GM11168 (cell line): Measurements from ENCODE around the gene RPGR.

Experiments
- in situ Hi-C: fragments of 300-500 bp; cut with MboI; formaldehyde crosslinking; loops from one replicate; pipeline ENCODE4 v1.12.0; 2022; ENCODE audit warnings: low sequenced_read_pairs; ENCODE audit not compliant: unreplicated experiment

Gene RPGR

GRCh38 chrX:38335382-38335781, 8.1 kb upstream of the RPGR start:
- in situ Hi-C loops = no loop called here

GRCh38 chrX:38332505-38332904, 5.2 kb upstream of the RPGR start:
- in situ Hi-C loops = no loop called here

DNA sequence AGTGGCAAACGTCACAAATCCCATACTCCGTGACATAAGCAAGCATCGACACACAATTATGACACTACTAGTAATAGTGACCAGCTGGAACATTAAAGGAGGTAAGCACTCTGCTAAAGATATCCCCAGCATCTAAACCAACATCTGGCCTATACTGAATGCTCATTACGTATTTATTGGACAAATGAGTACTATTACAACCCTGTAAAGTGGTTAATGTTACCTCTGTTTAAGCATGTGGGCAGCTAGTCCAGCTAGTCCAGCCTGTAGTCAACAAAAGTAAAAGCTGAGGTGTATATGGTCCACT, 419 bp upstream of the RPGR start:
- in situ Hi-C loops = no loop called here

- in situ Hi-C loops = no loop called here
Observed at GRCh38 chrX:38326086-38326485, 1.2 kb downstream of the RPGR start.

DNA sequence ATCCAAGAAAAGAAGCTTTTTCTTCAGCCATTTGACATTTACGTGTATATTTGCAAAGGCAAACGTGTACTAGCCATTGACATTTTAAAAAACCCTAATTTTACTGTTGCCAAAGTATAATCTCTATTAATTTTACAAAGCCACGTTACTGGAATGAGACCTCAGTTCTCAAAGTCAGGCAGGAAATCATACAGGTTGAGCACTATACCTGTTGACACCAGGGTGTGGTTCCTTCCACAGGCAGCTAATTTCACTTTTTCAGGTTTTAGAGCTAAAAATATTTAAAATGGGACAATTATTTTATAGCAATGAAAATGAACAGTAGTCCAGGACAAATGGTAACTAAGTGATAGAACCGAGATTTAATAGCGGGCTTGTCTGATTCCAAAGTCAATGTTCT, 6.5 kb downstream of the RPGR start:
- in situ Hi-C loops = no loop called here

- in situ Hi-C loops = no loop called here
Observed at GRCh38 chrX:38318606-38319005, 8.7 kb downstream of the RPGR start.

DNA sequence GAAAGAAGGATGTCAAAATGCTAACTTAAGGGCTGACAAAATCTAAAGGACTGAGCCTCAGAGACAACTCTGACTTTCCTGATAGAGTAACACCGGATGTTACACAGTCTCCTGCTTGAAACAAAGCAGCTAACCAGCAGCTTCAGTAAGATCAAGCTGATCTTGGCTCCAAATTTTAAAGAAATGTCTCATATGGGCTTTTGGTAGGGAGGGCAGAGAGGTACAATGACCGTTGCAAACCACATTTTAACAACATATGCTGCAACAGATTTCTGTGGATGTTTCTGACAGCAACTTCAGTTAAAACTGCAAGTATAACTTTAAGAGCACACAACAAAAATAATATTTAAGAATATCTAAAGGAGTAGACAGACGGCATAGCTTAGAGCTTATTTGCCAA, 9.1 kb downstream of the RPGR start:
- in situ Hi-C loops = no loop called here

DNA sequence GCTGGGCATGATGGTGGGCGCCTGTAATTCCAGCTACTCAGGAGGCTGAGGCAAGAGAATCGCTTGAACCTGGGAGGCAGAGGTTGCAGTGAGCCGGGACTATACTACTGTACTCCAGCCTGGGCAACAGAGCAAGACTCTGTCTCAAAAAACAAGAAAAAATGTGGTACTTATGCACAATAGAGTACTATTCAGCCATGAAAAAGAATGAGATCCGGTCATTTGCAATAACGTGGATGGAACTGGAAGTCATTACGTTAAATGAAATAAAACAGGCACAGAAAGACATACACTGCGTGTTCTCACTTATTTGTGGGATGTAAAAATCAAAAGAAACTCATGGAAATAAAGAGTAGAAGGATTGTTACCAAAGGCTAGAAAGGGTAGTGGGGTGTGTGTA, 12.1 kb downstream of the RPGR start:
- in situ Hi-C loops = no loop called here

- in situ Hi-C loops = no loop called here
Observed at GRCh38 chrX:38313190-38313589, 14.1 kb downstream of the RPGR start.

GRCh38 chrX:38312436-38312835, 14.9 kb downstream of the RPGR start:
- in situ Hi-C loops = no loop called here

DNA sequence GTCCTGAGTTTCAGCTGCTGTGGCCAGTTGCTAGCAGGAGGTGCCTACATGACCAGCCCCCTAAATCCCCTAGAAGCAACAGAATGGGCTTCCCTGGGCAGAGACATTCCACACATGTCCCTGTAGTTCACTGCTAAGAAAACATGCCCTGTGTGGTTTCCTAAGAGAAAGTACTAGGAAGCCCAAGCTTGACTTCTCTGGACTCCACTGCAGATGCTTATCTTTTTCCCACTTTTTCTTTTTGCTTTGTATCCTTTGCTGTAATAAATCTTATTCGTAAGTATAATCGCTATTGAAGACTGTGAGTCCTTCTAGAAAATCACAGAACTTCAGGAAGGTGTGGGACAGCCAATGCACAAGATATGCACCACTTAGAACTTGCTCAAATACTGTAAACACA, 15.6 kb downstream of the RPGR start:
- in situ Hi-C loops = no loop called here

- in situ Hi-C loops = no loop called here
Observed at GRCh38 chrX:38305971-38306370, 21.3 kb downstream of the RPGR start.

DNA sequence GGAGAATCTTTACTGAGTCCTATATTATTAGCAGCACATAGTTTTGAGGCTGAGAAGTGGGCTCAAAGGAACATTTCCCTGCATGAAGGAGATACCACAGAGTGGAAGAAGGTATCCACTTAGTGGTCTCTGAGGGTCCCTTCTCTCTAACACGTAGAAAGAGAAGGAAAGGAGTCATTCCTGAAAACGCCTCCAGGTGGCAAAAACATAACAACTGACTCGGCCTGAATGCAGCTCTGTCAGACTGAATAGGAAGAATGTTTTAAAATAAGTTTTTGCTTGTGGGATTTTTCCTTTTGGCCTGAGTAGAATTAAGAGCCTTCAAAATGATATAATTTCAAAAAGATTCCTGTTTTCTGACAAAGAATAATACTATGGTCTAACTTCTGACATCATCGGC, 23.3 kb downstream of the RPGR start:
- in situ Hi-C loops = no loop called here

- in situ Hi-C loops = no loop called here
Observed at GRCh38 chrX:38293741-38294140, 33.6 kb downstream of the RPGR start.

GRCh38 chrX:38287674-38288073, 39.6 kb downstream of the RPGR start:
- in situ Hi-C loops = no loop called here

- in situ Hi-C loops = no loop called here
Observed at GRCh38 chrX:38285649-38286048, 41.7 kb downstream of the RPGR start.

DNA sequence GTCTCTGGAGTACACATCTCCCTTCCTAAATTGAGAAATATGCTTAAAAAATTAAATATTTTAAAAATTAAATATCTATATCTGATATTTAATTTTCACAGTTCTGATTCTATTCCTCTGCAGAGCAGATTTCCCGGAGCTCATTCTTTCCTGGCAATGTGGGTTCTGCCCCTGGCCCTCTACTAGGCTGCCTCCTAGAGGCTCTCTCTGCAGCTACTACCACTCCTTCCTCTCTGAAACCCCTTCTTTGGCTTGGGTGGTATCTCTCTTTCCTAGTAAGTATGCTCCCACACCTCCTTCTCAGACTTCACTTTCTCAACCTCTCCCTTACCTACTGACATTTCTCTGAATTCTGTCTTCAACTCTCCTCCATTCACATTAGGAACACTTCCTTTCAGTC, 45.3 kb downstream of the RPGR start:
- in situ Hi-C loops = no loop called here

GRCh38 chrX:38279188-38279587, 48.1 kb downstream of the RPGR start:
- in situ Hi-C loops = no loop called here

- in situ Hi-C loops = no loop called here
Observed at GRCh38 chrX:38278682-38279081, 48.6 kb downstream of the RPGR start.

- in situ Hi-C loops = no loop called here
Observed at GRCh38 chrX:38277802-38278201, 49.5 kb downstream of the RPGR start.

- in situ Hi-C loops = no loop called here
Observed at GRCh38 chrX:38277136-38277535, 50.2 kb downstream of the RPGR start.

GRCh38 chrX:38276089-38276488, 51.2 kb downstream of the RPGR start:
- in situ Hi-C loops = no loop called here

DNA sequence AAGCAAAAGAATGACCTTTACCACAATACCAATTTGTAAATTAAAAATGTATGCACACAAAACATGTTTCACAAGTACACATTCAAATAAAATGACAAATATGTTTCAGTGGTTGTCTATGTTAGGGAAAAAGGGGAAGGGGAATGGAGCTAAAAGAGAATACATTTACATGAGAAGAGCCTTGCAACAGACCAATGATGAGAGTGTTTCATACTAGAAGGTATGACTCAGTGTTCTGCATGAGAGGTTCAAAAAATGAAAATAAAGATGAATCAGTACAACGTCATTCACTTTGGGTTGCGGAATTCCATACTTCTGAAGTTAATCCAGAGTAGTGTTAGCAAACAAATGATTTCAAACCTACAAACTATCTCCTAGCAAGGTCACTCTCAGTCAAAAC, 51.7 kb downstream of the RPGR start:
- in situ Hi-C loops = no loop called here
